Activated CD8-positive, alpha-beta T cell treated with anti-CD3 and anti-CD28 coated beads, Interleukin-2, amount 10 ng/mL, durations not matched to agents 7 days and 5 days (primary cell): ENCODE measurements around the gene NEK5. TPM values are rescaled to one million over a fixed set of nuclear protein-coding genes. Genes with fewer than 3 reads are reported as not detected.
"Not testable (repeated sequence)": the region's sequence is repeated elsewhere in the genome, so short reads cannot be mapped to it uniquely, and the experiment has no call there.

Experiments
- ATAC-seq: fragments of 150-1000 bp; cut with Tn5 transposase; one replicate; pipeline ENCODE4 v1.10.0; 2021; ENCODE audit warnings: moderate library complexity
- CTCF ChIA-PET: fragments of 350-600 bp; sonication (Branson Sonifier 250); formaldehyde crosslinking; loops from one replicate; lab custom pipeline; 2021; ENCODE audit warnings: antibody characterized with exemption; lab: Charles Lee
- POLR2A ChIA-PET: fragments of 350-600 bp; sonication (Branson Sonifier 250); formaldehyde crosslinking; loops from one replicate; lab custom pipeline; 2021; ENCODE audit warnings: antibody characterized with exemption; lab: Charles Lee
- DNase-seq: peaks from one replicate; pipeline ENCODE4 v3.0.0-alpha.2; 2020
- H3K27ac Mint-ChIP-seq: one replicate; pipeline ENCODE4 v1.8.0; 2021; ENCODE audit warnings: mild to moderate bottlenecking, mixed read lengths
- H3K27me3 Mint-ChIP-seq: one replicate; pipeline ENCODE4 v1.8.0; 2021; ENCODE audit warnings: low read depth, mixed read lengths
- H3K36me3 Mint-ChIP-seq: one replicate; pipeline ENCODE4 v1.8.0; 2021; ENCODE audit warnings: low read depth, mixed read lengths
- H3K4me1 Mint-ChIP-seq: one replicate; pipeline ENCODE4 v1.8.0; 2021; ENCODE audit warnings: low read depth, mixed read lengths
- H3K4me3 Mint-ChIP-seq: one replicate; pipeline ENCODE4 v1.8.0; 2021; ENCODE audit warnings: mild to moderate bottlenecking, mixed read lengths
- H3K9me3 Mint-ChIP-seq: one replicate; pipeline ENCODE4 v1.8.0; 2022; ENCODE audit warnings: mixed read lengths; ENCODE audit not compliant: insufficient read depth
- total RNA-seq, 2 experiments: library from RNA; stranded (reverse); gene quantifications; one replicate each; pipeline ENCODE4 v1.2.3, GENCODE V29; 2021

Gene NEK5
- total RNA-seq, 2 experiments from 2014 or later = not detected

- ChIA-PET CTCF (no interaction called here), POLR2A (no interaction called here)
- ATAC-seq (no peak), DNase-seq (no peak)
- no peaks in the 10 kb centered on the region for H3K36me3 Mint-ChIP-seq
- H3K27ac Mint-ChIP-seq = no peak overlapping the region
- H3K9me3 Mint-ChIP-seq = no peaks in the 10 kb centered on the region
- H3K4me1 Mint-ChIP-seq = no peaks in the 10 kb centered on the region
- H3K4me3 Mint-ChIP-seq = no peak overlapping the region
- H3K27me3 Mint-ChIP-seq = peaks cover 3% of the 10 kb centered on the region
Measured at GRCh38 chr13:52097197-52097596, 31.7 kb downstream of the NEK5 start.

GRCh38 chr13:52096748-52097147 is 32.1 kb downstream of the NEK5 start:
- POLR2A ChIA-PET = no interaction called here
- DNase-seq (no peak), ATAC-seq (no peak)
- no peaks in the 10 kb centered on the region for H3K4me1 Mint-ChIP-seq
- no peak overlapping the region for H3K4me3 Mint-ChIP-seq
- H3K27ac Mint-ChIP-seq = no peak overlapping the region
- no peaks in the 10 kb centered on the region for H3K36me3 Mint-ChIP-seq
- CTCF ChIA-PET = no interaction called here
- no peaks in the 10 kb centered on the region for H3K9me3 Mint-ChIP-seq
- H3K27me3 Mint-ChIP-seq = peaks cover under 1% of the 10 kb centered on the region

- Mint-ChIP-seq H3K4me1 (no peaks in the 10 kb centered on the region), H3K27ac (no peak overlapping the region), H3K4me3 (no peak overlapping the region), H3K36me3 (no peaks in the 10 kb centered on the region), H3K9me3 (no peaks in the 10 kb centered on the region), H3K27me3 (no peaks in the 10 kb centered on the region)
- ATAC-seq = no peak
- no peak for DNase-seq
- ChIA-PET CTCF (no interaction called here), POLR2A (no interaction called here)
Measured at GRCh38 chr13:52096062-52096461, 32.8 kb downstream of the NEK5 start.

GRCh38 chr13:52092087-52092486 is 36.8 kb downstream of the NEK5 start:
- DNase-seq (no peak), ATAC-seq (no peak)
- Mint-ChIP-seq H3K4me3 (no peak overlapping the region), H3K27me3 (peaks cover 2% of the 10 kb centered on the region), H3K27ac (no peak overlapping the region), H3K36me3 (no peaks in the 10 kb centered on the region), H3K9me3 (no peaks in the 10 kb centered on the region), H3K4me1 (no peaks in the 10 kb centered on the region)
- POLR2A ChIA-PET = no interaction called here
- CTCF ChIA-PET = no interaction called here

- Mint-ChIP-seq H3K9me3 (no peaks in the 10 kb centered on the region), H3K27me3 (peaks cover 6% of the 10 kb centered on the region), H3K36me3 (no peaks in the 10 kb centered on the region), H3K4me3 (no peak overlapping the region), H3K27ac (no peak overlapping the region), H3K4me1 (no peaks in the 10 kb centered on the region)
- no peak for DNase-seq
- CTCF ChIA-PET = no interaction called here
- ATAC-seq = no peak
- POLR2A ChIA-PET = no interaction called here
Measured at GRCh38 chr13:52091473-52091872, 37.4 kb downstream of the NEK5 start.

- H3K36me3 Mint-ChIP-seq = no peaks in the 10 kb centered on the region
- H3K4me3 Mint-ChIP-seq = no peak overlapping the region
- DNase-seq = no peak
- no peak for ATAC-seq
- peaks cover 10% of the 10 kb centered on the region for H3K27me3 Mint-ChIP-seq
- no peak overlapping the region for H3K27ac Mint-ChIP-seq
- CTCF ChIA-PET = interaction anchor here (1.2 kb wide), 1 partner anchor 93 kb away, joined by 3 read pairs; no protein-coding TSS in a partner anchor
- POLR2A ChIA-PET = no interaction called here
- no peaks in the 10 kb centered on the region for H3K9me3 Mint-ChIP-seq
- no peaks in the 10 kb centered on the region for H3K4me1 Mint-ChIP-seq
Measured at GRCh38 chr13:52085421-52085820, 43.5 kb downstream of the NEK5 start.

- H3K36me3 Mint-ChIP-seq, H3K4me3 Mint-ChIP-seq, H3K4me1 Mint-ChIP-seq, CTCF ChIA-PET, H3K27me3 Mint-ChIP-seq, H3K9me3 Mint-ChIP-seq, POLR2A ChIA-PET, H3K27ac Mint-ChIP-seq, ATAC-seq, DNase-seq: not testable (repeated sequence)
Measured at GRCh38 chr13:52084981-52085380, 43.9 kb downstream of the NEK5 start.

- CTCF ChIA-PET = no interaction called here
- ATAC-seq (no peak), DNase-seq (no peak)
- Mint-ChIP-seq H3K27ac (no peak overlapping the region), H3K4me3 (no peak overlapping the region), H3K4me1 (no peaks in the 10 kb centered on the region), H3K27me3 (peaks cover 10% of the 10 kb centered on the region), H3K36me3 (no peaks in the 10 kb centered on the region), H3K9me3 (no peaks in the 10 kb centered on the region)
- POLR2A ChIA-PET = no interaction called here
Measured at GRCh38 chr13:52082601-52083000, 46.3 kb downstream of the NEK5 start.

- ATAC-seq = not testable (repeated sequence)
Measured at GRCh38 chr13:52079891-52080290, 49.0 kb downstream of the NEK5 start.

GRCh38 chr13:52070929-52071523 is 57.8 kb downstream of the NEK5 start:
- DNase-seq = peak; percentile 25
- H3K27ac Mint-ChIP-seq = no peak overlapping the region
- ChIA-PET POLR2A (no interaction called here), CTCF (interaction anchor here (1.2 kb wide), 1 partner anchor 57 kb away, joined by 4 read pairs; no protein-coding TSS in a partner anchor)
- H3K27me3 Mint-ChIP-seq = peaks cover 18% of the 10 kb centered on the region
- H3K36me3 Mint-ChIP-seq = no peaks in the 10 kb centered on the region
- H3K4me1 Mint-ChIP-seq = peaks cover 2% of the 10 kb centered on the region
- peak; percentile 53 for ATAC-seq
- H3K4me3 Mint-ChIP-seq = no peak overlapping the region
- H3K9me3 Mint-ChIP-seq = peaks cover 14% of the 10 kb centered on the region

More at GRCh38 chr13:52079891-52080290, 49.0 kb downstream of the NEK5 start:
- H3K4me3 Mint-ChIP-seq, H3K27ac Mint-ChIP-seq, DNase-seq, CTCF ChIA-PET, POLR2A ChIA-PET, H3K4me1 Mint-ChIP-seq, H3K9me3 Mint-ChIP-seq, H3K36me3 Mint-ChIP-seq: not testable (repeated sequence)
- peaks cover 16% of the 10 kb centered on the region for H3K27me3 Mint-ChIP-seq

GRCh38 chr13:52067237-52067636 is 61.6 kb downstream of the NEK5 start:
- POLR2A ChIA-PET = no interaction called here
- no peaks in the 10 kb centered on the region for H3K36me3 Mint-ChIP-seq
- no peak for ATAC-seq
- no peak overlapping the region for H3K27ac Mint-ChIP-seq
- peaks cover 2% of the 10 kb centered on the region for H3K4me1 Mint-ChIP-seq
- DNase-seq = no peak
- no peak overlapping the region for H3K4me3 Mint-ChIP-seq
- peaks cover 25% of the 10 kb centered on the region for H3K9me3 Mint-ChIP-seq
- peaks cover 5% of the 10 kb centered on the region for H3K27me3 Mint-ChIP-seq
- CTCF ChIA-PET = no interaction called here

- DNase-seq = no peak
- POLR2A ChIA-PET = no interaction called here
- no peaks in the 10 kb centered on the region for H3K27me3 Mint-ChIP-seq
Measured at GRCh38 chr13:52061587-52061986, 67.3 kb downstream of the NEK5 start.

GRCh38 chr13:52061064-52061463 is 67.8 kb downstream of the NEK5 start:
- H3K4me1 Mint-ChIP-seq, H3K27me3 Mint-ChIP-seq, DNase-seq, H3K4me3 Mint-ChIP-seq, ATAC-seq, CTCF ChIA-PET, H3K36me3 Mint-ChIP-seq, POLR2A ChIA-PET, H3K27ac Mint-ChIP-seq: not testable (repeated sequence)
- H3K9me3 Mint-ChIP-seq = peaks cover 14% of the 10 kb centered on the region

More at GRCh38 chr13:52061587-52061986, 67.3 kb downstream of the NEK5 start:
- Mint-ChIP-seq H3K4me1 (no peaks in the 10 kb centered on the region), H3K9me3 (peaks cover 17% of the 10 kb centered on the region), H3K4me3 (no peak overlapping the region), H3K36me3 (no peaks in the 10 kb centered on the region), H3K27ac (no peak overlapping the region)
- no peak for ATAC-seq
- CTCF ChIA-PET = interaction anchor here (0.7 kb wide), 1 partner anchor 38 kb away, joined by 3 read pairs; no protein-coding TSS in a partner anchor
